Thyroid gland (tissue), 4 donors: Measurements from ENCODE around the gene HIPK2. TPM values are rescaled to one million over a fixed set of nuclear protein-coding genes. Genes with fewer than 3 reads are reported as not detected.
A peak's percentile ranks its signal among the peaks of the same experiment; 100 is the strongest.

ENCODE experiments used
- DNase-seq, 2 donors: peaks; one replicate each; pipeline ENCODE4 v3.0.0-alpha.2; 2019
- H3K27ac ChIP-seq, 3 donors: fragments of 200-600 bp; sonication (generic); 1 replicate in 2 of 3; 2 replicates in 1 of 3; pipeline ENCODE4 v1.5.1; 2016 to 2019; ENCODE audit warnings: mild to moderate bottlenecking in 1 of 3, moderate library complexity in 1 of 3
- H3K27me3 ChIP-seq: fragments of 200-600 bp; sonication (generic); one replicate; pipeline ENCODE4 v1.5.1; 2019
- H3K36me3 ChIP-seq, 2 donors: fragments of 200-600 bp; sonication (generic); one replicate each; pipeline ENCODE4 v1.5.1; 2016 to 2019
- H3K4me1 ChIP-seq, 2 donors: fragments of 200-600 bp; sonication (generic); one replicate each; pipeline ENCODE4 v1.5.1; 2017 to 2019
- H3K4me3 ChIP-seq, 3 donors: fragments of 200-600 bp; sonication (generic); replicated peaks in 1 of 3; 1 replicate in 2 of 3; 2 replicates in 1 of 3; pipeline ENCODE4 v1.5.1; 2016; ENCODE audit warnings: mild to moderate bottlenecking in 1 of 3
- H3K9me3 ChIP-seq: fragments of 200-600 bp; sonication (generic); one replicate; pipeline ENCODE4 v1.5.1; 2017
- POLR2A ChIP-seq, 2 donors: fragments of 450-650 bp; IDR thresholded peaks; one replicate each; pipeline ENCODE4 v1.6.1; 2017; ENCODE audit warnings: antibody characterized with exemption in 2 of 2, mild to moderate bottlenecking in 2 of 2, moderate library complexity in 1 of 2
- WGBS, 2 donors: methylation state at CpG; one replicate each; pipeline ENCODE4 v1.1.5; 2017; 5-methylcytosine and 5-hydroxymethylcytosine counted together
- intact Hi-C: fragments of 100-400 bp; cut with DNase I; formaldehyde crosslinking; loops from one replicate; pipeline ENCODE4 v1.15.1; 2023
- total RNA-seq, 4 donors: library from RNA; depleted of rRNA; stranded (reverse); fragments of >200 nt; gene quantifications; one replicate each; pipeline ENCODE4 v1.2.3, GENCODE V29; 2016
- TF ChIP-seq, protein P1 (sequence below), 6 experiments: fragments of 200-600 bp in 3 of 6; fragments of 450-650 bp in 3 of 6; sonication (generic) in 3 of 6; IDR thresholded peaks; one replicate each; pipeline ENCODE4 v1.5.1; 2016 to 2019; ENCODE audit warnings: antibody characterized with exemption in 6 of 6, mild to moderate bottlenecking in 2 of 6, inconsistent platforms in 1 of 6, moderate library complexity in 1 of 6

HIPK2 gene
- total RNA-seq, 4 donors from 2014 or later, result 31.3 to 58.5 (median 41.0) TPM

- 73 to 79% methylated on average over 9 of the region's 9 CpGs for WGBS, 2 donors
- H3K4me3 ChIP-seq, result no peak overlapping the region
- intact Hi-C loops, result no loop called here
- H3K4me1 ChIP-seq, result peaks cover 49 to 63% of the 10 kb centered on the region in 2 donors
- no peaks in the 10 kb centered on the region for H3K27me3 ChIP-seq
- H3K9me3 ChIP-seq, result no peaks in the 10 kb centered on the region
- DNase-seq, result peak; percentile 23 to 49
- H3K27ac ChIP-seq, result peak overlapping the region in 2 of 3 donors; percentile 49 to 70
- TF ChIP-seq POLR2A (IDR thresholded peaks at IDR 0.05), result no peak
- TF ChIP-seq, protein P1, sequence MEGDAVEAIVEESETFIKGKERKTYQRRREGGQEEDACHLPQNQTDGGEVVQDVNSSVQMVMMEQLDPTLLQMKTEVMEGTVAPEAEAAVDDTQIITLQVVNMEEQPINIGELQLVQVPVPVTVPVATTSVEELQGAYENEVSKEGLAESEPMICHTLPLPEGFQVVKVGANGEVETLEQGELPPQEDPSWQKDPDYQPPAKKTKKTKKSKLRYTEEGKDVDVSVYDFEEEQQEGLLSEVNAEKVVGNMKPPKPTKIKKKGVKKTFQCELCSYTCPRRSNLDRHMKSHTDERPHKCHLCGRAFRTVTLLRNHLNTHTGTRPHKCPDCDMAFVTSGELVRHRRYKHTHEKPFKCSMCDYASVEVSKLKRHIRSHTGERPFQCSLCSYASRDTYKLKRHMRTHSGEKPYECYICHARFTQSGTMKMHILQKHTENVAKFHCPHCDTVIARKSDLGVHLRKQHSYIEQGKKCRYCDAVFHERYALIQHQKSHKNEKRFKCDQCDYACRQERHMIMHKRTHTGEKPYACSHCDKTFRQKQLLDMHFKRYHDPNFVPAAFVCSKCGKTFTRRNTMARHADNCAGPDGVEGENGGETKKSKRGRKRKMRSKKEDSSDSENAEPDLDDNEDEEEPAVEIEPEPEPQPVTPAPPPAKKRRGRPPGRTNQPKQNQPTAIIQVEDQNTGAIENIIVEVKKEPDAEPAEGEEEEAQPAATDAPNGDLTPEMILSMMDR (IDR thresholded peaks at IDR 0.05), result no peak
- H3K36me3 ChIP-seq, result no peaks in the 10 kb centered on the region
Observed at GRCh38 chr7:139682136-139683013, 95.4 kb downstream of the HIPK2 start.

DNA sequence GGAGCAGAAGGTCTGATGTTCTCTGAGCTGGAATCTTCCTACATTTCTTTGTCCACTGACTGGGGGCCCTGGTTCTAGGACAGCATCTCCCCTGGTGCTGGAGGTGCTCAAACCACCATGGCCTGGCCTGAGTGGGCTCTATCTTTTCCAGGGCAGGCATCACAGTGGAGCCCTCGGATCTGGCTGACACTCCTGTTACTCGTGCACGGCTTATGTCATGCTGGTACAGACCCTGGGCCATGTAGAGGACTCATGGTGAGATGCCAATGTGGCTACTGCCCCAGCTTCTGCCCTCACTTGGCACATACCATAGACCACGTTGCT, 96.0 kb downstream of the HIPK2 start:
- WGBS, 2 donors, result 79 to 93% methylated on average over 3 to 4 of the region's 4 CpGs
- H3K27me3 ChIP-seq, result no peaks in the 10 kb centered on the region
- no peak for DNase-seq
- peak overlapping the region in 2 of 3 donors; percentile 50 to 70 for H3K27ac ChIP-seq
- no peak overlapping the region for H3K4me3 ChIP-seq
- H3K36me3 ChIP-seq, result no peaks in the 10 kb centered on the region
- no peaks in the 10 kb centered on the region for H3K9me3 ChIP-seq
- intact Hi-C loops, result no loop called here
- TF ChIP-seq POLR2A (IDR thresholded peaks at IDR 0.05), result no peak
- TF ChIP-seq, protein P1 (IDR thresholded peaks at IDR 0.05), result no peak
- peaks cover 49 to 63% of the 10 kb centered on the region in 2 donors for H3K4me1 ChIP-seq

DNA sequence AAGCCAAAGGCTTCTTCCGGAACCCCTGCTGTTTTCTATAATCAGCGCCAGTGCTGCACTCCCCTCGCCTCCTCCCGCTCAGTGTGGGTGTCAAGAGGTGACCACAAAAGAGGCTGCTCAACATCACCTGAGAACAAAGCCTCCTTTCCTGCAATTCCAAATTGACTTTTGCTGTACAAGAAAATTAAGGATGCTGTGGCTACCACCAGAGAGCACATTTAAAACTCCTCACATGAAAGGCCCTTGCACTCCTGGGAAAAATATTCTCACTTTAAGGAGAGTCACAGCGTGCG, 96.4 kb downstream of the HIPK2 start:
- intact Hi-C loops, result no loop called here
- 93 to 95% methylated on average over 6 of the region's 6 CpGs for WGBS, 2 donors
- TF ChIP-seq, protein P1 (IDR thresholded peaks at IDR 0.05), result no peak
- TF ChIP-seq POLR2A (IDR thresholded peaks at IDR 0.05), result no peak
- Histone ChIP-seq H3K9me3 (no peaks in the 10 kb centered on the region), H3K27me3 (no peaks in the 10 kb centered on the region), H3K36me3 (no peaks in the 10 kb centered on the region), H3K27ac (peak overlapping the region in 2 of 3 donors; percentile 50 to 70), H3K4me3 (no peak overlapping the region), H3K4me1 (peaks cover 49 to 63% of the 10 kb centered on the region in 2 donors)
- no peak for DNase-seq

GRCh38 chr7:139680676-139681462, 96.9 kb downstream of the HIPK2 start:
- Histone ChIP-seq H3K27ac (peak overlapping the region; percentile 44 to 70 (median 50)), H3K36me3 (no peaks in the 10 kb centered on the region), H3K4me1 (peaks cover 49 to 63% of the 10 kb centered on the region in 2 donors), H3K9me3 (no peaks in the 10 kb centered on the region), H3K4me3 (no peak overlapping the region), H3K27me3 (no peaks in the 10 kb centered on the region)
- peak in 1 of 2 donors; percentile 10 for TF ChIP-seq POLR2A (IDR thresholded peaks at IDR 0.05)
- TF ChIP-seq, protein P1 (IDR thresholded peaks at IDR 0.05), result no peak
- peak; percentile 23 to 37 for DNase-seq
- 66 to 77% methylated on average over 11 of the region's 11 CpGs for WGBS, 2 donors
- intact Hi-C loops, result no loop called here
